Cardiac fibroblast (primary cell): ENCODE measurements around the gene PSKH1.

Experiments used
- DNase-seq, 2 donors: peaks; one replicate each; pipeline versions ENCODE4 v3.0.0 to v3.0.0-alpha.2; 2010; ENCODE audit warnings: low read depth in 2 of 2
- H3K4me3 ChIP-seq, 2 donors: replicated peaks in 1 of 2; 1 replicate in 1 of 2; 2 replicates in 1 of 2; pipeline ENCODE4 v1.5.1; 2011; ENCODE audit warnings: low read depth in 2 of 2, low read length in 2 of 2, mild to moderate bottlenecking in 2 of 2, moderate library complexity in 1 of 2
- CTCF ChIP-seq: IDR thresholded peaks from one replicate; pipeline ENCODE4 v1.5.1; 2011; ENCODE audit warnings: low read depth, mild to moderate bottlenecking, low read length, inconsistent platforms

The PSKH1 gene

GRCh38 chr16:67965668-67966548 is 72.9 kb downstream of the PSKH1 start:
- DNase-seq, result peak in 1 of 2 donors; percentile 17
- no peak for TF ChIP-seq CTCF
- peak overlapping the region; percentile 19 to 82 for H3K4me3 ChIP-seq

- peak overlapping the region; percentile 56 to 82 for H3K4me3 ChIP-seq
- DNase-seq, result peak; percentile 48 to 60
- no peak for TF ChIP-seq CTCF
These were observed 73.6 kb downstream of the PSKH1 start for GRCh38 chr16:67966549-67967182.

GRCh38 chr16:67967183-67967957 is 74.3 kb downstream of the PSKH1 start:
- DNase-seq, result peak in 1 of 2 donors; percentile 41
- H3K4me3 ChIP-seq, result peak overlapping the region; percentile 56 to 82
- no peak for TF ChIP-seq CTCF

- peak in 1 of 2 donors; percentile 30 for DNase-seq
- TF ChIP-seq CTCF, result no peak
- H3K4me3 ChIP-seq, result peak overlapping the region; percentile 56 to 82
These were observed 74.9 kb downstream of the PSKH1 start for GRCh38 chr16:67967958-67968399.

- peak within 1 kb of the TSS; percentile 56 to 82 for H3K4me3 ChIP-seq
- no peak for TF ChIP-seq CTCF
- peak; percentile 70 to 83 for DNase-seq
These were observed 75.6 kb downstream of the PSKH1 start, which contains the start of gene SLC12A4 for GRCh38 chr16:67968400-67969253. Gene SLC12A4 (minus strand): TSS chr16:67968637. CDS start chr16:67968553, 84 bp downstream.
